Astrocyte (in vitro differentiated cells and primary cell): ENCODE results near the gene USP33. TPM values are rescaled to one million over a fixed set of nuclear protein-coding genes. Genes with fewer than 3 reads are reported as not detected.

Experiments
- DNase-seq: peaks from one replicate; pipeline ENCODE4 v3.0.0-alpha.2; 2010; ENCODE audit warnings: low read depth
- FAIRE-seq: peaks from 2 replicates; lab custom pipeline; 2011; peaks lifted over from hg19 to GRCh38; lab: Jason Lieb, UNC
- H2AFZ ChIP-seq: 2 replicates; pipeline ENCODE4 v1.6.0; 2012; ENCODE audit warnings: low read depth, low read length, inconsistent platforms
- H3K27ac ChIP-seq: 2 replicates; pipeline ENCODE4 v1.5.1; 2011; ENCODE audit warnings: low read depth, low read length, inconsistent platforms
- H3K27me3 ChIP-seq: 2 replicates; pipeline ENCODE4 v1.6.0; 2011; ENCODE audit warnings: low read length, inconsistent platforms; ENCODE audit not compliant: insufficient read depth
- H3K36me3 ChIP-seq: 2 replicates; pipeline ENCODE4 v1.5.1; 2011; ENCODE audit warnings: low read length, inconsistent platforms; ENCODE audit not compliant: insufficient read depth
- H3K4me1 ChIP-seq: 2 replicates; pipeline ENCODE4 v1.5.1; 2011; ENCODE audit warnings: low read length, inconsistent platforms; ENCODE audit not compliant: insufficient read depth
- H3K4me2 ChIP-seq: 2 replicates; pipeline ENCODE4 v1.6.0; 2012; ENCODE audit warnings: low read length, inconsistent platforms
- H3K4me3 ChIP-seq: 2 replicates; pipeline ENCODE4 v1.5.1; 2011; ENCODE audit warnings: low read depth, mild to moderate bottlenecking, low read length, inconsistent platforms; ENCODE audit not compliant: insufficient read depth
- H3K79me2 ChIP-seq: 2 replicates; pipeline ENCODE4 v1.6.0; 2012; ENCODE audit warnings: mild to moderate bottlenecking, low read length, inconsistent platforms; ENCODE audit not compliant: insufficient read depth
- H3K9ac ChIP-seq: 2 replicates; pipeline ENCODE4 v1.6.0; 2012; ENCODE audit warnings: mild to moderate bottlenecking, low read length, inconsistent platforms
- H3K9me3 ChIP-seq: 2 replicates; pipeline ENCODE4 v1.5.1; 2012; ENCODE audit warnings: low read depth, mild to moderate bottlenecking, low read length, inconsistent platforms; ENCODE audit not compliant: insufficient read depth
- H4K20me1 ChIP-seq: 2 replicates; pipeline ENCODE4 v1.6.0; 2012; ENCODE audit warnings: low read length, inconsistent platforms; ENCODE audit not compliant: insufficient read depth
- H3K27ac Mint-ChIP-seq: one replicate; pipeline ENCODE4 v1.8.0; 2021; ENCODE audit warnings: mild to moderate bottlenecking, mixed read lengths; ENCODE audit not compliant: unreplicated experiment
- H3K27me3 Mint-ChIP-seq: one replicate; pipeline ENCODE4 v1.8.0; 2021; ENCODE audit warnings: low read depth, mixed read lengths; ENCODE audit not compliant: unreplicated experiment
- H3K36me3 Mint-ChIP-seq: one replicate; pipeline ENCODE4 v1.8.0; 2021; ENCODE audit warnings: low read depth, mixed read lengths; ENCODE audit not compliant: unreplicated experiment
- H3K4me1 Mint-ChIP-seq: one replicate; pipeline ENCODE4 v1.8.0; 2021; ENCODE audit warnings: low read depth, mixed read lengths; ENCODE audit not compliant: unreplicated experiment
- H3K4me3 Mint-ChIP-seq: one replicate; pipeline ENCODE4 v1.8.0; 2021; ENCODE audit warnings: mild to moderate bottlenecking, moderate library complexity, mixed read lengths; ENCODE audit not compliant: unreplicated experiment
- H3K9me3 Mint-ChIP-seq: one replicate; pipeline ENCODE4 v1.8.0; 2021; ENCODE audit warnings: mild to moderate bottlenecking, mixed read lengths; ENCODE audit not compliant: unreplicated experiment
- EZH2 ChIP-seq: IDR thresholded peaks from 2 replicates; pipeline ENCODE4 v1.6.1; 2012; ENCODE audit warnings: mild to moderate bottlenecking, low read length, inconsistent platforms; ENCODE audit not compliant: insufficient read depth
- total RNA-seq: library from RNA; stranded (reverse); gene quantifications from 2 replicates; pipeline ENCODE4 v1.2.1, GENCODE V29; 2021
- TF ChIP-seq, protein P1 (sequence below): IDR thresholded peaks from 2 replicates; pipeline ENCODE4 v1.5.1; 2011; ENCODE audit warnings: low read depth, mild to moderate bottlenecking, inconsistent platforms, low read length, moderate library complexity; ENCODE audit not compliant: insufficient read depth

Gene USP33
- total RNA-seq, 1 donor from 2014 or later: 46.4 TPM

DNA sequence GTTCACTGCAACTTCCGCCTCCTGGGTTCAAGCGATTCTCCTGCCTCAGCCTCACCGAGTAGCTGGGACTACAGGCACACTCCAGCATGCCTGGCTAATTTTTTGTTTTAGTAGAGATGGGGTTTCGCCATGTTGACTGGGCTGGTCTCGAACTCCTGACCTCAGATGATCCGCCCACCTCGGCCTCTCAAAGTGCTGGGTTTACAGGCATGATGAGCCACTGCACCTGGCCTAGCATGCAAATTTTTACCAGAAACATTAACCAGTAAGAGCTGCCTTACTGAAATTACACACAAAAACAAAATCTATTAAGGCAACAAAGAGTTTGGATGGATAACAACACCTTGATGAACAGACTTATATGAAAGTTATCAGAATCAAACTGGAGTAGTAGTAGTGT lies 89.3 kb downstream of the USP33 start:
- H3K4me1 Mint-ChIP-seq: peaks cover 35% of the 10 kb centered on the region
- H3K36me3 Mint-ChIP-seq: no peaks in the 10 kb centered on the region
- Histone ChIP-seq H3K9ac (no peak overlapping the region), H3K27ac (no peak overlapping the region), H3K4me2 (no peak overlapping the region), H3K79me2 (peaks cover 100% of the 10 kb centered on the region), H3K9me3 (no peaks in the 10 kb centered on the region), H3K36me3 (no peaks in the 10 kb centered on the region), H3K4me1 (peaks cover 3% of the 10 kb centered on the region), H4K20me1 (peaks cover 77% of the 10 kb centered on the region), H2AFZ (no peak overlapping the region), H3K4me3 (no peak overlapping the region), H3K27me3 (no peaks in the 10 kb centered on the region)
- no peak overlapping the region for H3K27ac Mint-ChIP-seq
- FAIRE-seq (no peak), DNase-seq (no peak)
- TF ChIP-seq EZH2: no peak
- TF ChIP-seq, protein P1, sequence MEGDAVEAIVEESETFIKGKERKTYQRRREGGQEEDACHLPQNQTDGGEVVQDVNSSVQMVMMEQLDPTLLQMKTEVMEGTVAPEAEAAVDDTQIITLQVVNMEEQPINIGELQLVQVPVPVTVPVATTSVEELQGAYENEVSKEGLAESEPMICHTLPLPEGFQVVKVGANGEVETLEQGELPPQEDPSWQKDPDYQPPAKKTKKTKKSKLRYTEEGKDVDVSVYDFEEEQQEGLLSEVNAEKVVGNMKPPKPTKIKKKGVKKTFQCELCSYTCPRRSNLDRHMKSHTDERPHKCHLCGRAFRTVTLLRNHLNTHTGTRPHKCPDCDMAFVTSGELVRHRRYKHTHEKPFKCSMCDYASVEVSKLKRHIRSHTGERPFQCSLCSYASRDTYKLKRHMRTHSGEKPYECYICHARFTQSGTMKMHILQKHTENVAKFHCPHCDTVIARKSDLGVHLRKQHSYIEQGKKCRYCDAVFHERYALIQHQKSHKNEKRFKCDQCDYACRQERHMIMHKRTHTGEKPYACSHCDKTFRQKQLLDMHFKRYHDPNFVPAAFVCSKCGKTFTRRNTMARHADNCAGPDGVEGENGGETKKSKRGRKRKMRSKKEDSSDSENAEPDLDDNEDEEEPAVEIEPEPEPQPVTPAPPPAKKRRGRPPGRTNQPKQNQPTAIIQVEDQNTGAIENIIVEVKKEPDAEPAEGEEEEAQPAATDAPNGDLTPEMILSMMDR: no peak
- H3K27me3 Mint-ChIP-seq: no peaks in the 10 kb centered on the region
- peak overlapping the region; percentile 40 for H3K4me3 Mint-ChIP-seq
- H3K9me3 Mint-ChIP-seq: no peaks in the 10 kb centered on the region

DNA sequence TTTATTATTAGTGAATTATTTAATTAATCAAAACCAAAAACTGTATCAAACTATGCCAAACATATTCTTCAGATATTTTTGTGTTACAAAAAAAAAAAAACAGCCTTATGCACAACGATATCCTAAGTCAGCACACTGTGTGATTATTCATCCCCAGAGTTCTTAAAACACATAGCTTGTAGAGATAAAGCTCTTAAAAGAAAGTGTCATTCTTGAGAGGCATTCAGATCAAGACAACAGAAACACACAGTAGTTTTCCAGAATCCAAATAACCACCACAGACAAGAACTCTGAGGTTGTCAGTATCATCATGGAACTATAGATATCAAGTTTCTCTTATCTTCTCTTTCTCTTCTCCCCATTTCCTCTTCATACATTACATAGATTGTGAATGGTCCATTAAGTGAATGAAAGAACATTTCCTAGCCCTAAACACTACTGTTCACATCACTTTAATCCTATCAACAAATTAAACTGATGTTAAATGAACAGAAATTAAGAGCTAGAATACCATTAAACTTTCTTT lies 90.7 kb downstream of the USP33 start:
- peaks cover 100% of the 10 kb centered on the region for H3K79me2 ChIP-seq
- TF ChIP-seq, protein P1: no peak
- H2AFZ ChIP-seq: no peak overlapping the region
- no peak overlapping the region for H3K4me3 ChIP-seq
- no peak overlapping the region for H3K9ac ChIP-seq
- peaks cover 76% of the 10 kb centered on the region for H4K20me1 ChIP-seq
- no peaks in the 10 kb centered on the region for H3K4me1 ChIP-seq
- Mint-ChIP-seq H3K27ac (no peak overlapping the region), H3K27me3 (no peaks in the 10 kb centered on the region), H3K4me1 (peaks cover 34% of the 10 kb centered on the region), H3K36me3 (no peaks in the 10 kb centered on the region), H3K9me3 (no peaks in the 10 kb centered on the region), H3K4me3 (no peak overlapping the region)
- H3K27me3 ChIP-seq: no peaks in the 10 kb centered on the region
- H3K36me3 ChIP-seq: no peaks in the 10 kb centered on the region
- no peak for FAIRE-seq
- no peak overlapping the region for H3K27ac ChIP-seq
- H3K9me3 ChIP-seq: no peaks in the 10 kb centered on the region
- H3K4me2 ChIP-seq: no peak overlapping the region
- no peak for DNase-seq

DNA sequence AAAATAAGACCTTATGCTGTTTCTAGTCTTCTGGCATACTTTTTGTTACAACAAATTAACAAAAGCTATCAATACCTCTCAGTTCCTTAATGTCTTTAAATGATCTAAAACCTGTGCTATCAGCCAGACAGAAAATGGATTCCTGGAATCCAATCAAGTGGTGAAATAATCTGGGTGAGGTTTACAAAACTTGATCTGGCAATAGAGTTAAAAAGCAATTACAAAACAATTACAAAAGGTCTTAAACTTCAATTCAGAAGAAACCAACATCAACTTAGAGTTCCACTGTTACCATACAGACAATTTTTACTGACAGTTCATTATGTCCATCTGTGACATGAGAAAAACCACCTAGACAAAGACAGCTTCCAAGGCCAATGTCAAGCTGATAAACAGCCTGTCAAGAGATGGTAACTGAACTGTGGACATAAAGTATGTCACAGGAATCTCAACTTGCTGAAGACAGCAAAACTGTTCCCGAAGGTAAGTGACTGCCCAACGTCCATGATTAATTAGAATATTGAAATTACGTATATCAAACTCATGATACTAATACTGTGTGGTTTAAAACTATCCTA lies 94.6 kb downstream of the USP33 start:
- FAIRE-seq: no peak

More for the DNA sequence above, 94.6 kb downstream of the USP33 start:
- no peak for DNase-seq
- H3K36me3 ChIP-seq: no peaks in the 10 kb centered on the region
- H3K4me3 Mint-ChIP-seq: no peak overlapping the region
- no peak overlapping the region for H3K4me2 ChIP-seq
- no peak overlapping the region for H3K9ac ChIP-seq
- H3K9me3 Mint-ChIP-seq: peaks cover 2% of the 10 kb centered on the region
- no peaks in the 10 kb centered on the region for H3K27me3 Mint-ChIP-seq
- H3K27ac Mint-ChIP-seq: no peak overlapping the region
- H3K79me2 ChIP-seq: peaks cover 99% of the 10 kb centered on the region
- H3K4me1 ChIP-seq: no peaks in the 10 kb centered on the region
- H3K9me3 ChIP-seq: no peaks in the 10 kb centered on the region
- no peak overlapping the region for H3K4me3 ChIP-seq
- H3K4me1 Mint-ChIP-seq: peaks cover 11% of the 10 kb centered on the region
- H4K20me1 ChIP-seq: peaks cover 72% of the 10 kb centered on the region
- peaks cover 2% of the 10 kb centered on the region for H3K36me3 Mint-ChIP-seq
- no peak overlapping the region for H3K27ac ChIP-seq
- H3K27me3 ChIP-seq: no peaks in the 10 kb centered on the region
- TF ChIP-seq, protein P1: no peak
- no peak for TF ChIP-seq EZH2
- H2AFZ ChIP-seq: no peak overlapping the region
